T-helper 22 cell (primary cell): ENCODE data around the gene SCAF1.

Experiments
- DNase-seq: peaks from one replicate; pipeline ENCODE4 v3.0.0-alpha.2; 2020; ENCODE audit warnings: low read depth

Gene SCAF1

DNA sequence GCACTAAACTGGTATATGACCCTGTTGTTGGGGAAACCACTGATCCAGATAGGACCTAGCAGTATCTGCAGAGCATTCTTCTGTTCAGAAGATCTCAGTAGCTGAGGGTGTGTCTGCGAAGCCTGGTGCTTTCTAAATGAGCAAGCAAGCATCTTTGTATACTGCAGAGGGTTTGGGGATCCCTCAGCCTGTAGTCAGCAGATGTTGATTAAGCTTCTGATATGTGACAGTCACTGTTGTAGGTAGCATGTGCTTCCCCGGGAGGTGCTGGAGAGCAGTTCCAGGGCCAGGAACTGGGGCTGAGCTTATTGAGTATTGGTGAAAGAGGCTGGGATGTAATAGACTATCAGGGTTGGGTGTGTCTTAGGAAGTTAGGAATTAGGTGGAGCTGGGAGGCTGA, 1.5 kb downstream of the SCAF1 start:
- no peak for DNase-seq

DNA sequence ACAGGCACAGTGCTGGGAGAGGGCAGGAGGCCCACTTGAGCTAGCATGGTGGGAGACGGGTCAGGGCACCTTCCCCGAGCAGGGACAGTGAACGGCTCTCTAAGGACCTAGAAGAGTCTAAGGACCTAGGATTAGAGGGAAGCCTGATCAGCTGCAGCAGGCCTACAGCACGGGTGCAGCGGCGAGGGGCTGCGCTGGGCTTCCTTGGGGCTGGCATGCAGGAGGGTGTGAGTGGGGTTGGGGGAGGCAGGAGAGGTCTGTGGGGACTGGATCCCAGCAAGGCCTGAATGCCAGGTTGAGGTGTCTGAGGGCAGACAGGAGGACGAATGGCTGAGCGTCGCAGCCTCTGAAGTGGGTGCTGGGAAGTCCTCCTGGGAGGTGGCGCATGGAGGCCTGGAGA, 3.6 kb downstream of the SCAF1 start:
- no peak for DNase-seq

DNA sequence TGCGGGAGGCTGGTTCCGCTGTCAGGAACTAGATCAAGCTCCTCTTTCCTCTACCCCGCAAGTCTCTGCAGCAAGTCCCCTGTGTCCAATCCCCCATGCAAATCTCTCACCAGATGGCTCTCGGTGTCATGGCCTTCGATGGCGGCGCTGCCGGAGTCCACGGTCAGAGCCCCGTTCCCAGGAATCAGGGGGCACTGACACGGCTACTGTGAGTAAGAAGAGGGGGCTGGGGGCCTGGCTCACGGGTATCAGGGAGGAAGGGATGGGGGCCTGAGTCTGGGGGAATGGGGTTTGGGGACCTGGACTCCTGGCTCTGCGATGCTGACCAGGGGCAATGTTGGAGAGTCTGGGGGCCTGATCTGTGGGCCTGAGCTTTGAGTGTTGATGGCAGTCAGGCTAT, 4.0 kb downstream of the SCAF1 start:
- DNase-seq: no peak

DNA sequence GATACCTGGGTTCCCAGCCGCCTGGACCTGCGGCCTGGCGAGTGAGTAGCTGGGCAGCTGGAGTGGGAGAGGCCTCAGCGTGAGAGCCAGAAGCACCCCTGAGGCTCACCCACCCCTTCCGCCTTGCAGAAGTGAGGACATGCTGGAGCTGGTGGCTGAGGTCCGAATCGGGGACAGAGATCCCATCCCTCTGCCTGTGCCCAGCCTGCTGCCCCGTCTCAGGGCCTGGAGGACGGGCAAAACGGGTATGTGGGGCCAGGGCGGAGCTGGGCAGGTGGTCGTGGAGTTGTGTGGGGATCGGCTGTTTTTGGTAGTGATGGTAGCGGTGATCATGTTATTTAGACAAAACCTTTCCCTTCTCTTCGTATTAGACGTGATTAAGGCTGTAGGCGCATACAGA, 4.6 kb downstream of the SCAF1 start:
- DNase-seq: no peak

DNA sequence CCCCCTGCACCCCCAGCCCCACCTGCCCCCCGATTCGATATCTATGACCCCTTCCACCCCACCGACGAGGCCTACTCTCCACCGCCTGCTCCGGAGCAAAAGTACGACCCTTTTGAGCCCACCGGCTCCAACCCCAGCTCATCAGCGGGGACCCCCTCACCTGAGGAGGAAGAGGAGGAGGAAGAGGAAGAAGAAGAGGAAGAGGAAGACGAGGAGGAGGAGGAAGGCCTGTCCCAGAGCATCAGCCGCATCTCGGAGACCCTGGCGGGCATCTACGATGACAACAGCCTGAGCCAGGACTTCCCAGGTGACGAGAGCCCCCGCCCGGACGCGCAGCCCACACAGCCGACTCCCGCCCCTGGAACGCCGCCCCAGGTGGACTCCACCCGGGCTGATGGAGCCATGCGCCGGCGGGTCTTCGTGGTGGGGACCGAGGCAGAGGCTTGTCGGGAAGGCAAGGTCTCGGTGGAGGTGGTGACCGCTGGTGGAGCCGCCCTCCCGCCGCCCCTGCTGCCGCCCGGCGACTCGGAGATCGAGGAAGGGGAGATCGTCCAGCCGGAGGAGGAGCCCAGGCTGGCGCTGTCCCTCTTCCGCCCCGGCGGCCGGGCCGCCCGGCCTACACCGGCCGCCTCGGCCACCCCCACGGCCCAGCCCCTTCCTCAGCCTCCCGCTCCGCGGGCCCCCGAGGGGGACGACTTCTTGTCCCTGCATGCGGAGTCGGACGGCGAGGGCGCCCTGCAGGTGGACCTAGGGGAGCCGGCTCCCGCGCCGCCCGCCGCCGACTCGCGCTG, 9.2 kb downstream of the SCAF1 start:
- DNase-seq: no peak

DNA sequence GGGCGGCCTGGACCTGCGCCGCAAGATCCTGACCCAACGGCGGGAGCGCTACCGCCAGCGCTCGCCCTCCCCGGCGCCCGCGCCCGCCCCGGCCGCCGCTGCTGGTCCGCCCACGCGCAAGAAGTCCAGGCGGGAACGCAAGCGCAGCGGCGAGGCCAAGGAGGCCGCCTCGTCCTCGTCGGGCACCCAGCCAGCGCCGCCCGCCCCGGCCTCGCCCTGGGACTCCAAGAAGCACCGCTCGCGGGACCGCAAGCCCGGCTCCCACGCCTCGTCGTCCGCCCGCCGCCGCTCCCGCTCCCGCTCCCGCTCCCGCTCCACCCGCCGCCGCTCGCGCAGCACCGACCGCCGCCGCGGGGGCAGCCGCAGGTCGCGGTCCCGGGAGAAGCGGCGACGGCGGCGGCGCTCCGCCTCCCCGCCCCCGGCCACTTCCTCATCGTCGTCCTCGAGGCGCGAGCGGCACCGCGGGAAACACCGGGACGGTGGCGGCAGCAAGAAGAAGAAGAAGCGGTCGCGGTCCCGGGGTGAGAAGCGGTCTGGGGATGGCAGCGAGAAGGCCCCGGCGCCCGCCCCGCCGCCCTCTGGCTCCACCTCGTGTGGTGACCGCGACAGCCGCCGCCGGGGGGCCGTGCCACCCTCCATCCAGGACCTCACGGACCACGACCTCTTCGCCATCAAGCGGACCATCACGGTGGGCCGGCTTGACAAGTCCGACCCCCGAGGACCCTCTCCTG, 10.0 kb downstream of the SCAF1 start:
- no peak for DNase-seq

DNA sequence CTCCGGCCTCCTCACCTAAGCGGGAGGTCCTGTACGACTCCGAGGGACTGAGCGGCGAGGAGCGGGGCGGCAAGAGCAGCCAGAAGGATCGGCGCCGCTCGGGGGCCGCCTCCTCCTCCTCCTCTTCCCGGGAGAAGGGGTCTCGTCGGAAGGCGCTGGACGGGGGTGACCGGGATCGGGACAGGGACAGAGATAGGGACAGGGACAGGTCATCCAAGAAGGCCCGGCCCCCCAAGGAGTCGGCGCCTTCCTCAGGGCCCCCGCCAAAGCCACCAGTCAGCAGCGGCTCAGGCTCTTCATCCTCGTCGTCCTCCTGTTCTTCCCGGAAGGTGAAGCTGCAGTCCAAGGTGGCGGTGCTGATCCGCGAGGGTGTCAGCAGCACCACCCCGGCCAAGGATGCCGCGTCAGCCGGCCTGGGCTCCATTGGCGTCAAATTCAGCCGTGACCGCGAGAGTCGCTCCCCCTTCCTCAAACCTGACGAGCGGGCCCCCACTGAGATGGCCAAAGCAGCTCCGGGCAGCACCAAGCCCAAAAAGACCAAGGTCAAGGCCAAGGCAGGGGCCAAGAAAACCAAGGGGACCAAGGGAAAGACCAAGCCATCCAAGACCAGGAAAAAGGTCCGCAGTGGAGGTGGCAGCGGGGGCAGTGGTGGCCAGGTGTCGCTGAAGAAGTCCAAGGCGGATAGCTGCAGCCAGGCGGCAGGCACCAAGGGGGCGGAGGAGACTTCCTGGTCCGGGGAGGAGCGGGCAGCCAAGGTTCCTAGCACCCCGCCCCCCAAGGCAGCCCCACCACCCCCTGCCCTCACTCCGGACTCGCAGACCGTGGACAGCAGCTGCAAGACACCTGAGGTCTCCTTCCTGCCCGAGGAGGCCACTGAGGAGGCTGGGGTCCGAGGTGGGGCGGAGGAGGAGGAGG, 10.8 kb downstream of the SCAF1 start:
- DNase-seq: no peak

DNA sequence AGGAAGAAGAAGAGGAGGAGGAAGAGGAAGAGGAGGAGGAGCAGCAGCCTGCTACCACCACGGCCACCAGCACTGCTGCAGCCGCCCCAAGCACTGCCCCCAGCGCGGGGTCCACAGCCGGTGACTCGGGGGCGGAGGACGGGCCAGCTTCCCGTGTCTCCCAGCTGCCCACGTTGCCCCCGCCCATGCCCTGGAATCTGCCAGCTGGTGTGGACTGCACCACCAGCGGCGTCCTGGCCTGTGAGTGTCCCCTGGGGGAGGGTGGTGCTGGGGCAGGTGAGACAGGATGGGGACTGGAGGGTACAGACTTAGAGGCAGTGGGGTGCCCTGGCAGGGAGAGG, 11.4 kb downstream of the SCAF1 start:
- no peak for DNase-seq

DNA sequence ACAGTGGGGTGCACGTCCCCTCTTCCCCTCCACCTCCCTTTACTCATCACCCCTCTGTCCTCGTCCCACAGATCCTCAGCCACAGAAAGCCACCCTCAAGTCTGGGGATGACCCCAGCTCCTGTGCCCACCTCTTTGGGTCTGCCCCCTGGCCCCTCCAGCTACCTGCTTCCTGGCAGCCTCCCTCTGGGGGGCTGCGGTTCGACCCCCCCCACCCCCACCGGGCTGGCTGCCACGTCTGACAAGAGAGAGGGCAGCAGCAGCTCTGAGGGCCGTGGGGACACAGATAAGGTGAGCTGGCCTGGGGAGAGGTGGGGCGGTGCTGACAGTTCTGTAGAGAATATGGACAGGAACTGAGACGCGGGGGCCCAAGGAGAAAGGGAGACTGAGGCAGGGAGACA, 12.6 kb downstream of the SCAF1 start:
- DNase-seq: no peak

DNA sequence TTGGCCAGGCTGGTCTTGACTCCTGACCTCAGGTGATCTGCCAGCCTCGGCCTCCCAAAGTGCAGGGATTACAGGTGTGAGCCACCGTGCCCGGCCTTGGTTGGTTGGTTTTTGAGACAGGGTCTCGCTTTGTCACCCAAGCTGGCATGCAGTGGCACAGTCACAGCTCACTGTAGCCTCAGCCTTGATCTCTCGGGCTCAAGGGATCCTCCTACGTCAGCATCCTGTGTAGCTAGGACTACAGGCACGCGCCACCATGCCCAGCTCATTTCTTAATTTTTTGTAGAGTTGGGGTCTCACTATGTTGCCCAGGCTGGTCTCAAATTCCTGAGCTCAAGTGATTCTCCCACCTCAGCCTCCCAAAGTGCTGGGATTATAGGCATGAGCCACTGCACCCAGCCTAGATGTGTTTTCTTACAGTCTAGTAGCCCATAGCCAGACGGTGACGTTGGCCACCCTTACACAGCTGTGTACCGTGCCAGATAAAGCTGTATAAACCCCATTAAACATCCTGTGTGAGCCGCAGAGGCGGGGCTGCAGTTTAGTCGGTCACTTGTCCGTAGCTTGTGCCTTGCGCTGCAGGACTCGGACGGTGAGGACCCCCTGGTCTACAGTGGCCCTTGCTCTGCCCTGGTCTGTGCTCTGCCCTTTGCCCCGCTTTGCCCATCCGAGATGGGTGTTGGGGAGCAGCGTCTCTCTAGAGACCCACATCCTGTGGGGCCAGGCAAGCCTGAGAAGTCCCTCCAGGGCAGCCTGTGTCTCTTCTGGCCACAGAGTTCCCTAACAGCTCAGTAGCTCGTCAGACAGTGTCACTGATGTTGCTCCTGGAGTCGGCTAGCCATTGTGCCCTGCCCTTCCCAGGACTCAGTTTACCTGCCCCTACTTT, 13.8 kb downstream of the SCAF1 start:
- DNase-seq: no peak

DNA sequence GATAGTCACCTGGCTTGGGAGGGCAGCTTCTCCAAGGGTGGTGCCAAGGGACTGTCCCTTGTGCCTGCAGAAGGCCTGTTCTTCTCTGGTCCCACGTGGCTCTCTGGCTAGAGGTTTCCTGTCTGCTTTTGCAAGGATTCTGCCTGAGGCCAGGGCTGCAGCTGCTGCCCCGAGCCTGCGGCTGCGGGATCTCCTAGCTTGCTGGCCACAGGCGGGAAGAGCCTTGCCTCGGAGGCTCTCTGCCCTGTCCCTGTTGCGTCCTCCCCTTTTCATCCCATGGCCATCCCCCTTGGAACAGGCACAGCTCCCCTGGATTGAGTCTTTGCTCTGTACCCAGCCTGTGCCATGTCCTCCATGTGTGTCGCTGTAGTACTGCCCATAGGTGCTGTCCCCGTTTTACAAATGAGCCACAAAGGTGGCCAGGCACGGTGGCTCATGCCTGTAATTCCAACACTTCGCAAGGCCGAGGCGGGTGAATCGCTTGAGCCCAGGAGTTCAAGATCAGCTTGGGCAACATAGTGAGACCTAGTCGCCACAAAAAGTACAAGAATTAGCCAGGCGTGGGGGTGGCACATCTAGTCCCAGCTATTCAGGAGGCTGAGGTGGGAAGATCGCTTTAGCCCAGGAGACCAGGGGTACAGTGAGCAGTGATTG, 14.6 kb downstream of the SCAF1 start:
- no peak for DNase-seq

DNA sequence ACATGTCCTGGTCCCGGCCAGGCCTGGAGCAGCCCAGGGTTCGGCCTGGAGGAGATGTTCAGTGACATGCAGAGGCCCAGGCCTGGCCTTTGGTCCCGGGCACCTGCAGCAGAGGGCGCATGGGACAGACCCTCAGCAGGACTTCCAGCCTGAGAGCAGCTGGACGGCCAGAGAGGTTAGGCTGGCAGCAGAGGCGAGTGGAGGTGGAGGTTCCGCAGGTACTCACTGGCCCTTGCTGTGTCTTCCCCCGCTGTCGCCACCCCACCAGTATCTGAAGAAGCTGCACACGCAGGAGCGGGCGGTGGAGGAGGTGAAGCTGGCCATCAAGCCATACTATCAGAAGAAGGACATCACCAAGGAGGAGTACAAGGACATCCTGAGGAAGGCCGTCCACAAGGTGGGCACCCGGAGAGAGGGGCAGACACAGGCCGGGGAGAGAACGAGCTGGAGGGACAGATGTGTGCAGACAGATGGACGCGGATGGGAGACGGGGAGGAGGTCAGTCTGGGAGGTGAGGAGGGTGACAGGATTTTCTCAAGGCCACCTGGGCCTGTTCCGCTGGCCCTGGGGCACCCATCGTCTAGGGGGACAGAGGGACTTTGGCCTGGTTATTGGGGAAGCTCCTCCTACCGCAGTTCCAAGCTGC, 15.6 kb downstream of the SCAF1 start:
- no peak for DNase-seq

DNA sequence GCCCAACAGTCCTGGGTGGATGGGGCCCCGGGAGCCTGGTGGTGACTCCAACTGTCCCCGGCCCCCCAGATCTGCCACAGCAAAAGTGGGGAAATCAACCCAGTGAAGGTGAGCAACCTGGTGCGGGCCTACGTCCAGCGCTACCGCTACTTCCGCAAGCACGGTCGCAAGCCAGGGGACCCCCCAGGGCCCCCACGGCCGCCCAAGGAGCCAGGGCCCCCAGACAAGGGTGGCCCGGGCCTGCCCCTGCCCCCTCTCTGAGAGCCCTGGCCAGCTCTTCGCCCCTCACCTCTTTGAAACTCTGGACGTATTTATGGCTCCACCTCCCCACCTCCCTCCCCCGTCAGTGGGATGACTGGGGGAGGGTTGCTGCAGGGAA, 16.1 kb downstream of the SCAF1 start:
- DNase-seq: no peak

DNA sequence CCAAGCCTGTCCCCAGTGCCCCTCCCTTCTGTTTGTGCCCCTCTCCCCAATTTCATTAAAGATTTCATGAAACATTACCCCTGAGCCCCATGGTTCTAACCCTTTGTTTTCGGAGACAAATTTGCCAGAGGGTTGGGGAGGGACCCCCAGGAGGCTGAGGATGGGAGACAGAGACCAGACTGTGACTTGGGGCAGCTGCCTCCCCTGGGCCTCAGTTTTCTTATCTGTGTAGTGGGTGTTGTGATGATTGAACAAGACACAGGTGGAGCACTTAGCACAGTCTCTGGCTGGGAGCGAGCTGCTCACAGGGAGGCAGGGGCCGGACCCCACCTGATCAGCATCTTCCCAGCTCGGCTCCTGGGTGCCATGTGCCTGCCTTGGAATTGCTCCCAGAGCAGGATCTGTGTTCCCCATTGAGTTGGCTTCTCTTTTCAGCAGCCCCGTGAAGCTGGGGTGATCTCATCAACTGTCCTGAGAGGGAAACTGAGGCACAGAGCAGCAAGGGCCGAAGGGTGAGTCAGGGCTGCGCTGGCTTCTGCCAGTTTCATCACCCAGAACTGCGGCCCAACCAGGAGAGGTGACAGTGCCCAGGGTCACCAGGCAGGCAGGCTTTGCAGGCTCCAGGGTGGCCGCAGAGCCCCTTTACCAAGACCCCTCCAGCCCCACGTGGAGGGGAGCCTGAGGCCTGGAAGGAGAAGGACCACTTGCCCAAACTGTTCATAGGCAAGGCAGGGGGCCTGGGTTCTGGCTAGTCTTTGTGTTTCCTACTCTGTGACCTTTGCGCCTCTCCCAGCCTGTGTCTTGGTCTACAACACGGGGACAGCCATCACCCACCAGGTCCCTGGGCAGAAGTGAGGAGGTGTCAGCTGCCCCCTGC, 16.8 kb downstream of the SCAF1 start:
- DNase-seq: no peak

DNA sequence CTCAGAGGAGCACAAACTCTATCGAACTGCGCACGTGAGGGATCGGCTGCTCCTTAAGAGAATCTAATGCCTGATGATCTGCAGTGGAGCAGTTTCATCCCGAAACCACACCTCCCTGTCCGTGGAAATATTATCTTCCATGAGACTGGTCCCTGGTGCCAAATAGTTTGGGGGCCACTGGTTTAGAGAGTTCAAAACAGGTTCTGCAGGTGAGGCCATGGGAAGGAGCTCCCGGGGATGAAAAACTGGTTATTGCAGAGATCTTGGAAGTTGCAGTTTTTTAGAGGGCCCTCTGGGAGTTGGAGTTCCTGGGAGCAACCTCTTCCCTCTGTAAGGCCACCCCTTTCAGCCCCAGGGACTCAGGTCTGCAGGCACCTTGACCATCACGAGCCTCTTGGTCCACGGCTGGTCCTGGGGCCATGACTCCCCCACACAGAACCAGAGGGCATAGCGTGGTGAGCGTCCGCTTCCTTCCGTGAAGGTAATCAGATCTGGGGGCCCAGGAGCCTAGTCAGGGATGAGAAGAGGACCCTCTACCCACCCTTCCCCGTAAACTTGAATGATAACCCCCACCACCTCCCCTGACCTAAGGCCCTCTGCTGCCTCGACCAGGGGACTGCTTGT, 18.4 kb downstream of the SCAF1 start:
- DNase-seq: no peak

DNA sequence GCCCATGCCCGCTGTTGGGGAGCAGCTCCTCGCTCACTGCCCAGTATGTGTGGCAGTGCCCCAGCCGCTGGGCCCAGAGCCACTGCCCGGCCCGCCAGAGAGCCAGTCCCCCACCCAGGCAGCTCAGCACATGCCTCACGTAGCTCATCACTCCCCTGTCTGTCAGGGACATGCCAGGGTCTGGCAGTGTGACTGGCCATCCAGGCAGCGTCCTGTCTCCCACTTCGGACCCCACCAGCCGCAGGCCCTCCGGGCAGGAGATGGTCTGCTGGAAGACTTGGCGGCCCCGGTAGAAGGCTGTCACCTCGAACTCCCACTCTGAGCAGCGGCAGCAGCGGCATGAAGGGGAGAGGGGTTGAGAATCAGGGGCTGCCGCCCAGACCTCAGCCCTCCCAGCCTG, 20.0 kb downstream of the SCAF1 start:
- DNase-seq: no peak

DNA sequence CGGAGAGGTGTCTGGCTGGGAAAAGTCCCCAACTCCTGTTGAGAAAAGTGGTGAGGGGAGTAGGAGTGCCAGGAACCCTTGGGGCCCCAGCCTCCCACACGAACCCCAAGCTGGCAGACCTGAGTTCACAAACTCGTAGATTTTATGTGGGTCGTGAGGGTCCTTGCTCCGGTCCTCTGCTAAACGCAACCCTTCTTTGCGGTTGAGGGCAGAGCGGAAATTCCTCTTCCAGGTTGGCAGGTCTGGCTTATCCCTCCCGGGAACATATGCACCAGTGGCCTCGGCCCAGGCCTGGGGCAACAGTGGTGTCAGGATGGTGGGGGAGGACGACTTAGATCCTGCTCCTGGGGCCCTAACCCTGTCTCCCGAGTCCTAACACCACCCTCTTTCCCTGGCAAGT, 21.2 kb downstream of the SCAF1 start:
- no peak for DNase-seq

DNA sequence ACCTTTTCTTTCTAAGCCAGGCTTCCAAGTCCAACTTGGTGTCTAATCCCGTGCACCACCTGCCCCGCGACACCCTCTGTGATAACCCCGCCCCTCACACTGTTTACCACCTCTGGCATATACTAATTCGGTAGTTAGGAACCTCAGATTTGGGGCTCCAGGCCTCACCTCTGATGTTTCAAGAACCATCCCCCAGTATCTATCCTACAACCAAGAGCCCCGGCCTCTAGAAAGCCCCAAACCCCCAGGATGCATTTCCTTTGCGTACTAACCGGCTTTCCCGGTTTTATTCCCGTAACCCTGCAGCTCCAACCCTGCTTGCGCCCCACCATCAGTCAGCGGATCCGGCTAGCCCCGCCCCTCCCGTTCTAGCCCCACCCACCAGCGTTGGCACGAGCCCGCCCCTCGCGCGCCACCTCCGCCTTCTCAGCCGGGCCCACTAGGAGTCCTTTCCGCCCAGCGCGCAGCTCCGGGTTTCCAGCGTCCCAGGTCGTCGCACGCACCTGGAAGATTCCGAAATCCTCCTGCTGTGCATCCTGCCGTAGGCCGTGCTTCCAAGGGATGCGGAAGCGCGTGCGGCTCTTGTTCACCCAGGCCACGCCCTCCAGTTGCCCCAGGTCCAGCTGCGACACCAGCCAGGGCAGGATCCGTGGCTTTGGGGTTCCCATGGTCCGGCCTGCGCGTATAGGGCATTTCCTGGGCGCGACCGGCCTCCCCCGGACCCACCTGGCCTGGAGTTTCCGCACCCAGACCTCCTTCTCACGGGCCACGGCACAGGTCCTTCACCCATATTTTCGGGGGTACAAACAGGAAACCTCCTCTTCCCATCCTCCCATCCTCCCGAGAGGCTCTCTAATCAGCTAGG, 22.4 kb downstream of the SCAF1 start:
- peak; percentile 82 for DNase-seq

DNA sequence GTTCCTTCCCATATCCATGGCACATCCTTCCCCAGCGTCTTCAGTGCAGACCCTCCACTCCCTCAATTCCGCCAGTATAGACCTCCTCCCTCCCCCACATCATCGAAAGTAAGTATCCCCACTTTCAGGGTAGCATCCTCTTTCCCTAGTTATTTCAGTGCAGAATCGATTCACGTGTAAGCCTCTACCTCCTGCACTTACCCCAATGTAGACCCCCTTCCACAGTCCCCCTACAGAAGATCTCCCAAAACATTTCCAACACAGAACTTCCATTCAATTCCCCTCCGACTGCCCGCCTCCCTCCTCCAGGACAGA, 23.0 kb downstream of the SCAF1 start:
- no peak for DNase-seq
